ENCODE measurements around the gene ARIH2. TPM values are rescaled to one million over a fixed set of nuclear protein-coding genes. Genes with fewer than 3 reads are reported as not detected.
A peak's percentile ranks its signal among the peaks of the same experiment; 100 is the strongest.

ARIH2 gene
- total RNA-seq, 1 experiment from 2014 or later, result 76.8 TPM

DNA sequence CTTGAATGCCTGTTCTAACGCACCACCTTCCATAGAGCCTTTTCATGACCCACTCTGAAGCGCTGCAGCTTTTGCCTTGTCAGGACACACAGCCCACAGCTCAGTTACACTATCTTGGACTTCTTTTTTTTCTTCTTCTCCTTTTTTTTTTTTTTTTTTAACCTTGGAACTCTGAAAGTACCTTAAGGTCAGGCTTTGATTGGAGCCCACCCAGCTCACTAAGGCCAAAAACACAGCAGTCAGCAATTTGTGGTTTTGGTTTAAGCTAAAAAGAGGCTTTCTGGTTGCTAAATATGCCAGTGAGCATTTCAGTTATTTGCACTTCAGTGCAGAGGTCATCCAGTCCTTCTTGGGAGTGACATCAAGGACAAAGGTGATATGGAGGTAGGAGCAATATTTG is 21.7 kb upstream of the ARIH2 start:
- TF ChIP-seq CTCF (conservative IDR thresholded peaks at IDR 0.05; ENCODE audit: low read depth, low read length) (no peak), EZH2 (IDR thresholded peaks at IDR 0.05; ENCODE audit: borderline replicate concordance, low read depth, low read length, poor library complexity, severe bottlenecking) (no peak)
- no peak overlapping the region for H3K4me3 ChIP-seq (ENCODE audit: low read depth, low read length, poor library complexity, severe bottlenecking)
- H3K27me3 ChIP-seq (replicated peaks; ENCODE audit: insufficient read depth, low read depth, low read length, poor library complexity), result no peaks in the 10 kb centered on the region
- BruUV-seq (replicated peaks), result no TSS peak
- no peaks in the 10 kb centered on the region for H3K4me1 ChIP-seq (ENCODE audit: insufficient read depth, low read length, poor library complexity, severe bottlenecking)
- no peak for DNase-seq (ENCODE audit: low spot score)
- no peaks in the 10 kb centered on the region for H3K9me3 ChIP-seq (ENCODE audit: low read depth, low read length, poor library complexity, severe bottlenecking)
- ChIA-PET POLR2A (ENCODE audit: low non-redundant PET) (no interaction called here), CTCF (no interaction called here)
- no peak overlapping the region for H3K27ac ChIP-seq (ENCODE audit: low read depth, low read length, poor library complexity, severe bottlenecking)
- intact Hi-C loops (cut with micrococcal nuclease; ENCODE audit: unreplicated experiment), result no loop called here
- no peaks in the 10 kb centered on the region for H3K36me3 ChIP-seq (ENCODE audit: insufficient read depth, low read length, poor library complexity, severe bottlenecking)

GRCh38 chr3:48897460-48898376 is 20.9 kb upstream of the ARIH2 start:
- no peaks in the 10 kb centered on the region for H3K36me3 ChIP-seq (ENCODE audit: insufficient read depth, low read length, poor library complexity, severe bottlenecking)
- H3K27me3 ChIP-seq (replicated peaks; ENCODE audit: insufficient read depth, low read depth, low read length, poor library complexity), result no peaks in the 10 kb centered on the region
- intact Hi-C loops (cut with micrococcal nuclease; ENCODE audit: unreplicated experiment), result no loop called here
- H3K4me3 ChIP-seq (ENCODE audit: low read depth, low read length, poor library complexity, severe bottlenecking), result peak overlapping the region; percentile 51
- ChIA-PET CTCF (no interaction called here), POLR2A (ENCODE audit: low non-redundant PET) (no interaction called here)
- no peak for TF ChIP-seq EZH2 (IDR thresholded peaks at IDR 0.05; ENCODE audit: borderline replicate concordance, low read depth, low read length, poor library complexity, severe bottlenecking)
- no peak for TF ChIP-seq CTCF (conservative IDR thresholded peaks at IDR 0.05; ENCODE audit: low read depth, low read length)
- DNase-seq (ENCODE audit: low spot score), result no peak
- no peaks in the 10 kb centered on the region for H3K4me1 ChIP-seq (ENCODE audit: insufficient read depth, low read length, poor library complexity, severe bottlenecking)
- H3K9me3 ChIP-seq (ENCODE audit: low read depth, low read length, poor library complexity, severe bottlenecking), result no peaks in the 10 kb centered on the region
- no peak overlapping the region for H3K27ac ChIP-seq (ENCODE audit: low read depth, low read length, poor library complexity, severe bottlenecking)
- BruUV-seq (replicated peaks), result no TSS peak

DNA sequence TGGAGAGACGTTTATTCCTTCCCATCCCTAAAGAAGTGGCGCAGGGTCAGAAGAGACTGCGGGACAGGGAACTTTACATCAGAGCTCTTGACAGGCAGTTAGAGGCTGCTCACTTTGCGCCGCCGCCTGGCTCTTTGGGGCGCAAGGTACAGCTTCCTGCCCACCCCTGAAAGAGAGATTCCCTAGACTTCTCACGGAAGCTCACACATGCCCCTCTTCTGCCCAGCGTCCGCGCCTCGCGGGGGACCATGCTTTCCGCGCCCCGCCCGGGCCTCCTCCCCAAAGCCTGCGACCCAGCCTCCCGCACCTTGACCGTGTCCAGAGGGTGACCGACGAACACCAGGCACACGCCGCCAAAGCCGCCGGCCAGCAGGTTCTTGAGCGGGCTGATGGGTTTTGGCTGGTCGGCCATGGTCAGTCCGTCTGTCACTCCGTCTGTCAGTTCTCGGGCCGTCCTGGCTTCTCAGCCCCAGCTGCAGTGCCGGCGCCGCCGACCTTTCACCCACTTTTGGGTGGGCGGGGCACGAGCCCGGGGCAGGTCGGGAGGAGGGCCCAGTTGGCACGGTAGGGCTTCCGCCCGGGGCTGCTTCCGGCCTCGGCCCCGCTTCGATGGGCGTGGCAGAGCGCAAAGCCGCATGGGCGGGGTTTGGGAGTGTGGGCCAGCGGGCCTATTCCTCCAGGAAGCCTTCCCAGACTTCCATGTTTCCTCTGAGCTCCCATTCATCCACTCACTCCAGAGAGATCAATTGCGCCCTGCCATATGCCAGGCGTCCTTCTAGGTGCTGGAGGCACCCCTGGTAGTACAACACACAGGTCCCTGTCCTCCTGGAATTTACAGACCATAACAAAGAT is 20.0 kb upstream of the ARIH2 start, which contains the start of gene SLC25A20:
SLC25A20 (minus strand) TSS at position 500 of the 852 bp plus-strand sequence; CDS start at position 412, 88 bp downstream.
- DNase-seq (ENCODE audit: low spot score), result peak; percentile 80
- intact Hi-C loops (cut with micrococcal nuclease; ENCODE audit: unreplicated experiment), result no loop called here
- Histone ChIP-seq H3K4me3 (ENCODE audit: low read depth, low read length, poor library complexity, severe bottlenecking) (peak within 1 kb of the TSS; percentile 51), H3K9me3 (ENCODE audit: low read depth, low read length, poor library complexity, severe bottlenecking) (no peaks in the 10 kb centered on the region), H3K4me1 (ENCODE audit: insufficient read depth, low read length, poor library complexity, severe bottlenecking) (no peaks in the 10 kb centered on the region), H3K36me3 (ENCODE audit: insufficient read depth, low read length, poor library complexity, severe bottlenecking) (no peaks in the 10 kb centered on the region), H3K27ac (ENCODE audit: low read depth, low read length, poor library complexity, severe bottlenecking) (no peak within 1 kb of the TSS), H3K27me3 (replicated peaks; ENCODE audit: insufficient read depth, low read depth, low read length, poor library complexity) (no peaks in the 10 kb centered on the region)
- TF ChIP-seq CTCF (conservative IDR thresholded peaks at IDR 0.05; ENCODE audit: low read depth, low read length) (no peak), EZH2 (IDR thresholded peaks at IDR 0.05; ENCODE audit: borderline replicate concordance, low read depth, low read length, poor library complexity, severe bottlenecking) (no peak)
- BruUV-seq (replicated peaks), result no TSS peak
- CTCF ChIA-PET, result no interaction called here
- POLR2A ChIA-PET (ENCODE audit: low non-redundant PET), result no interaction called here
